Stimulated activated CD4-positive, alpha-beta T cell treated with anti-CD3 and anti-CD28 coated beads, TNF-alpha, amount 100 ng/mL, for 48 hours (primary cell): ENCODE results near the gene SLC35F4.

Source experiments
- DNase-seq, 3 donors: peaks; one replicate each; pipeline ENCODE4 v3.0.0-alpha.2; 2020; ENCODE audit warnings: low read depth in 3 of 3

Gene SLC35F4

DNA sequence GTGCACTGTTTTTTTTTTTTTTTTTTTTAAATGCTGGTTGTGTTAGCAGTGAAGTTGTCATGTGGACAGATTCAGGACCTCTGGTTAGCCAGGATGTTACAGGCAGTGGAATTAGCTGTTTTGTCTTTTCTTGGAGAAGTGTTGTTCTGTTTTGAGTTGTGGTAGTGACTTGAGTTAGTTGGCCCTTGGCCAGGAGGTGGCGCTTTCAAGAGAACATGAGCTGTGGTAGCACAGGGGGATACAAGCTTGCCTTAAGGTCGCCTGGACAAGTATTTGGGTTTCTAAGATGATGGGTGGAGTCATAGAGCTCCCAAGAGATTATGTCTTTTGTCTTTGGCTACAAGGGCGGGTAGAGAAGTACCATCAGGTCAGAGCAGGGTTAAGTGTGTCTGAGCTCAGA lies 338.9 kb downstream of the SLC35F4 start:
- DNase-seq: no peak

GRCh38 chr14:57519043-57519442 lies 346.8 kb downstream of the SLC35F4 start:
- DNase-seq: no peak
